Stimulated activated CD4-positive, alpha-beta T cell treated with anti-CD3 and anti-CD28 coated beads, Interleukin-2, amount 100 ng/mL, for 48 hours (primary cell): ENCODE results near the gene CDC25B.

Experiments
- DNase-seq, 2 donors: peaks; one replicate each; pipeline ENCODE4 v3.0.0-alpha.2; 2020

The CDC25B gene

GRCh38 chr20:3795511-3796468 is at the start of gene CDC25B:
CDC25B (plus strand) TSS chr20:3796310; CDS start chr20:3796532, 222 bp downstream.
- peak; percentile 82 to 87 for DNase-seq

DNA sequence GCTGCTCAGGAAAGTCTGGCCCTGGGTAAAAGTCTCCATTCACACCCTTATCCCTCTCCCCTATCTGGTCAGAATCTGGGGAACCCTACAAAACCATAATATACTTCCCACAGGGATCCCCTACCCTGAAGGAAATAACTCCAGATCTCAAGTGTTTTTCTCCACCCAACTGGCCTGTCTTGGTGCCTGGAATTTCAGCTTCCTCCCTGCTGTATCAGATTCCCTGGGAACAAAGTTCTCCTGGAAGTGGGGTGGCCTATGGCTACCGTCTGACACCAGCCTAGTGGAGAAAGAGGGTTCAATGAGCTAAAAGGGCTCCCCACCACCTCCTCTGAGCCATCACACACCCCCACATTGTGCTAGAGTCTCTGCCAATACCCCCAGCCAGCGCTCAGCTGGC is 48.6 kb upstream of the CDC25B start:
- DNase-seq = no peak

DNA sequence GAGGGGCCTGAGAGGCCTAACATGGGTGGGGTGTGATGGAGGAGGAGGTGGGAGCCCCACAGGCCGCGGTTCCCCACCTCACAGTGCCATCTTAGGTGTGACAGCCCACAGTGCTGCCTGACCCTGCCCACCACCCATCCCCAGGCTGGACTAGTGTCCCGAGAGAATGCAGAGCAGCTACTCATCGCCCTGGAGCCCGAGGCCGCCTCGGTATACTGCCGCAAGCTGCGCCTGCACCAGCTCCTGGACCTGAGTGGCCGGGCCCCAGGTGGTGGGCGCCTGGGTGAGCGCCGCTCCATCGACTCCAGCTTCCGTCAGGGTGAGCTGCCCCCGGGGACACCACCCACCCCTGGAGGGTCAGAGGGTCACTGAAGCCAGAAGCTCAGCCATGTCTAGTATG is 48.0 kb upstream of the CDC25B start:
- no peak for DNase-seq

DNA sequence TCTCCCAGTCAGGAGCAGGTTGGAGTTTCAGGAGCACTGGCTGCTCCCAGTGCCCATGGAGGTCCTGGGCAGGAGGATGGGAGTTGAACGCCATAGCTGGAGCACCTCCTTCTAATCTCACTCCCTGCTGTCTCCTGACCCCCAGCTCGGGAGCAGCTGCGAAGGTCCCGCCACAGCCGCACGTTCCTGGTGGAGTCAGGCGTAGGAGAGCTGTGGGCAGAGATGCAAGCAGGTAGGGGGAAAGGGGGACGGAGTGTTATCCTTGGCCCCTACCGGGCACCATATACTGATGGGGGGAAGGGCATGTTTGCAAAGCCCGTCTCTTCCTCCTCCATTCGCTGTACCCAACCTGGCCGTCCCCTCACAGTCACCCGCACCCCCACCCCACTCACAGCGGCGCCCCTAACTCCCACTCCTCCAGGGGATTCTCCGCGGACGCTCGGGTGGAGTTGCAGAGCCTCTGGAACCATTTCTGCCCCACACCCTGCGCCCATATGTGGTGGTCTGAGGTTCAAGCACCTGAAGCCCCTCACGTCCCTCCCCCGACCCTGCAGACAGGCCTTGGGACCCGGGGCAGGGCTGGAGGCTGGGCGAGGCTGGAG is 46.9 kb upstream of the CDC25B start:
- DNase-seq = no peak

DNA sequence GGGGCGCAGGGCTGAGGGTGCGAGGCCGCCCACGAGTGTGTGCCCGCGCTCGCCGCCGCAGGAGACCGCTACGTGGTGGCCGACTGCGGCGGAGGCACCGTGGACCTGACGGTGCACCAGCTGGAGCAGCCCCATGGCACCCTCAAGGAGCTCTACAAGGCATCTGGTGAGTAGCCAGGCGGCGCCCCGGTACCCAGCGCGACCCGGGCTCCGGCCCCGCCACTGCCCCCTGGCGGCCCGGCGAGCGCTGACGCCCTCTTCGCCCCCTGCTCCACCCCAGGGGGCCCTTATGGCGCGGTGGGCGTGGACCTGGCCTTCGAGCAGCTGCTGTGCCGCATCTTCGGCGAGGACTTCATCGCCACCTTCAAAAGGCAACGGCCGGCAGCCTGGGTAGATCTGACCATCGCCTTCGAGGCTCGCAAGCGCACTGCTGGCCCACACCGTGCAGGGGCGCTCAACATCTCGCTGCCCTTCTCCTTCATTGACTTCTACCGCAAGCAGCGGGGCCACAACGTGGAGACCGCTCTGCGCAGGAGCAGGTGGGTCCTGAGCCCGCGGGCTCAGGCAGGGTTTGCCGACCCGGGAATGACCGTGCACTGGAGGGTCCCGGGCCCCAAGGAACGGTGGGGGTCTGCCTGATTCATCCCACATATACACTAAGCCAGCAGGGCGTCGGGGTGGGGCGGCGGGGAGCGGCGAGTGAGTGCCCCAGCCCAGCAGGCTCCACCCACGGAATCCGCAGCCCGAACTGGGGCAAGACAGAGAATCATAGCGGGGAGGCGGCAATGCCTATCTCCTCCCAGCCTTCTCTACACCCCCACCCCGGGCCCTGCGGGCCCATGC is 46.2 kb upstream of the CDC25B start:
- DNase-seq = peak; percentile 39 to 51

DNA sequence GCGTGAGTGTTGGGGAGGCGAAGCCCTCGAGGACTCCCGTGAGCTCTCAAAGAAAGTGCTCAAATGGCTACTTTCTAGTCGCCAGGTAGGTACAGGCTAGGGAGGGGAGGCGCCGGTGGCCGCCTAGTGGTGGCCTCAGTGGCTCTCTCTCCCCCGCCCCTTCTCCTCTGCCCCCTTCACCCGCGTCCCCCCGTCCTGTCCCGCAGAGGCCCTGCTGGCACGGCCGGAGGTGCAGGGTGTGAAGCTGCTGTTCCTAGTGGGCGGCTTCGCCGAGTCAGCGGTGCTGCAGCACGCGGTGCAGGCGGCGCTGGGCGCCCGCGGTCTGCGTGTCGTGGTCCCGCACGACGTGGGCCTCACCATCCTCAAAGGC is 44.8 kb upstream of the CDC25B start:
- no peak for DNase-seq

GRCh38 chr20:3751675-3752385 is 44.3 kb upstream of the CDC25B start:
- DNase-seq = peak; percentile 44 to 54

DNA sequence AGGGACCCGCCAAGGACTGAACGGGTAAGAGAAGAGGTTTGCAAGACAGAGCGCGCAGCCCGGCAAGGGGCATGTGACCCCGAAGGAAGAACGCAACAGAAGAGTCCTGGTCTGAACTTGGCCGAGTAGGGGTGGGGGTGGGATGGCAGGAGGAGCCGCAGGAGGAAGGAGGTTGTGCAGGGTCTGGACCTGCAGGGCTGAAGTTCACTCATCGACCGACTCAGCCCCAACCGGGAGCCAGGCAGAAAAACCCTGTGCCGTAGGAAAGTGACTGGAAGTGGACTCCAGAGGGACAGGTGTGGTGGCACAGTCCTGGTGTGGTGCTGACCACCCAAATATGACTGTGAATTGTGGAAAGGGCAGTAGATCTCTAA is 43.7 kb upstream of the CDC25B start:
- no peak for DNase-seq

DNA sequence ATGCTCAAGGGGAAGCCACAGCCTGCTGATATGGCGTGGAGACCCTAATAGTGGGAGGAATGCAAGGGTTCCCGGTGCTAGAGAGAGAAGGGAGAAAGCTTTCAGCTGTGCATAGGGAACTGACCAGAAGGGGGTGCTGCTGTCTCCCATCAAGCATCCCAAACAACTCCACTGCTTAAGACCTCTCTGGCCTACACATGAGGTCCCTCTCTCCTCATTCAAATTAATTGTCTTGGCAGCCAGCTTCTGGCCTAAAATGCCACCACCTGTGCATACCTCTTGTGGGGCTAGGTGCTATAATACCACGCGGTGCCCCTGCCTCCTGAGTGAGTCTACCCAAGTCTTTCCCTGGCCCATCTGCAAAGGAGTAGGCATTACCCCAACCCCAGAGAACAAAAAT is 43.0 kb upstream of the CDC25B start:
- DNase-seq = peak; percentile 55 to 58

DNA sequence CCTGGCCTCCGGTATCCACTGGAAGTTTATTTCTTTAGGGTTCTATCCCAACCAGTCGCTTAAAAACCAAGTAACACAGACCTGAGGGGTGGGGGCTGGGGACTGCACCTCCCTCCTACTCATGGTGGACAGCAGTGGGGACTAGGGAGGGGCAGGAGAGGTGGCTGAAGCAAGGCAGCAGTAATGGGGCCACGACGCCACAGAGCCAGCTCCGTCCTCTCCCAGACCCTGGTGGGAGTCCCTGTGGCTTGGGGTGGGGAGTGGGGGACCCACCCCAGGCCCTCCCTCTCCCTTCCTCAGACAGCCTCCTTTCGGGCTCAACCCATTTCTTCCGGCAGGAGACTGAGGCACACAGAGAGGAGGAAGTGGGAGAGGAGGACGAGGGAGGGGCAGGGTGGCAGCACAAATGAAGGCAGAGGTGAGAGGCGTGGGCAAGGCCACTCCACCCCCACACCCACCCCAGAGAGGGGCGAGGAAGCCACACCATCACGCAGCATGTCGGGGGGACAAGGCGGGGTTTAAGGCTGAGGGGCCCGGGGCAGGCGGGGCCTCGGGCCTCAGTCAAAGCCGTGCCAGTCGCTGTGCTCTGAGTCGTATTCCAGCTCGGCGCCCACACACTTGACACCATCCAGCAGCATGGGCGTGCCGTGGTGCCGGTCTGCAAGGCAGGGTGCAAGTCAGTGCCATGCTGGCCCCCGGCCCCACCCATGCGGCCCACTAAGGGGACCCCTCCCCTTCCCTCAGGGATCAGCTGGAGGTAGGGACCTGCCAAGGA is 42.4 kb upstream of the CDC25B start:
- DNase-seq = no peak

- DNase-seq = no peak
These were observed 41.9 kb upstream of the CDC25B start for GRCh38 chr20:3754276-3754630.

DNA sequence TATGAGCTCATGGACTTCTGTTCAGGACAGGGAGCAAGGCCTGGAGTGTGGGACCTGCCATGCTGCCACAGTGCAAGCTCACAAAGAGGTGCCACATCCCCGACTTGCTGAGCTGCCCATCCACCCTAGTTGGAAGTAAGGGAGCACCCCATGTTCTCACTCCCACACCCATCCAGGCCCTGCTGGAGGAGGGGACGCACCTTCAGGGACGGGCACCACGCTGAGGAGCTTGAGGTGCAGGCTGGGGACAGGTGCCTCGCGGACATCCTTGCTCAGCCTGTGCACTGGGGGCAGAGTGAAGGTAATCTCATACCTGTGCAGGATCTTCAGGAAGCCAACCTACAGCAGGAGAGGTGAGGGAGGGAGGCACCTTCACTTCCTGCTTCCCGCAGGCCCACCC is 40.8 kb upstream of the CDC25B start:
- no peak for DNase-seq

DNA sequence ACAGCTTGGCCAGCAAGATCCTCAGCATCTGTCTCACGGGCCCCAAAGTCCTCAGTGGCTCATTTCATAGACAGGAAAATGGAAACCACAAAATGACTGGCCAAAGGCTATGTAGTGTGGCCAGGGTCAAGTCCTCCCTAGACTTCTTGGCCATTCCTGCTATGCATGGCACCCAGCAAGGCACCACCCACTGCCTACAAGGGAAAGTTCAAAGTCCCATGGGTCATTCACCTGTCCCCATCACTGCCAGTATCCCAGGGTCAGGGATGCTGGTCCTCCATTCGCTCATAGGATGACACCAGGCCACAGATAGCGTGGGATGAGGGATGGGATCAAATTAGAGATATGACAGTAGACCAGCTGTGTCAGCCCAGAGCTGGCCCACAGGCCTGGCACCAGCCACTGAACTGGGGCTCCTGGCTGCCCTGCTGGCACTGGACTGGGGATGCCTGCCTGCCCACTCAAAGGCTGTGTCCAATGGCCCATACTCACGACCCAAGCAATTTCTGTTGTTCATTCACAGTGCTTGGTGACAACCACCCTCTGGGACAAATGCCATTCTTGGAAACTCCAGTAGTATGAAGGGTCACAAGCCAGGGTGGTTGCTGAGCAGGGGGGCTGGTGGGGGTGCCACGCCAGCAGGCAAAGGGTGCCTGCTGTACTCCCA is 40.2 kb upstream of the CDC25B start:
- no peak for DNase-seq

DNA sequence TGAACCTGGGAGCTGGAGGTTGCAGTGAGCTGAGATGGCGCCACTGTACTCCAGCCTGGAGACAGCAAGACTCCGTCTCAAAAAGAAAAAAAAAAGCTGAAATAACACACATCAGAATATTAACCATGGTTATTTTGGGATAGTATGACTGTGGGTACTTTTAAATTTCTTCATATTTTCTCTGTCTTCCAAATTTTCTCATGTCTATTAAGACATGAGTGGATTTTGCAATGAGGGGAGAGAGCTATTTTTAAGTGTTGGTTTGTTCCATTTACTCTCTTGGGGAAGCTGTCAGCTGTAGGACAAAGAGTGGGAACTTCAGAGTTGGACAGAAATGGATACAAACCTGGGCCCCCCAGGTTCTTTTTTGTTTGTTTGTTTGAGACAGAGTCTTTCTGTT is 38.8 kb upstream of the CDC25B start:
- DNase-seq = no peak

DNA sequence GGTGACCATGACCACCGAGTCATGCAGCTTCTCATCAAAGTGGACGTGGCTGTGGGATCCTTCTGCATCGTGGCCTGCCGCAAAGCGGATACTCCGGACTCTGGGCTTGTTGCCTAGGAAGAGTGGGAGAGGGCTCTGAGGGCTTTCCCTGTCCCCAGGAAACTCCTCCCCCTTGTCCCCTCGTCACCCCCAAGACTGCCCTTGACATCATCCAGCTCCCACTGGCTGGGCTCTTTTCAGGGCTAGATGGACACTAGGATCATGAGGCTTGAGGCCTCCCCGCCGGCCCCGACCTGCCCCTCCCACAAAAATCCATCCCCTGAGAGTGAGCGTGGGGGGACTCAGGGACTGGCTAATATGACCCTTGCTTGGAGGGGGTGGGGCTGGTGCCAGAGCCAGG is 37.5 kb upstream of the CDC25B start:
- DNase-seq = no peak

- no peak for DNase-seq
These were observed 36.7 kb upstream of the CDC25B start for GRCh38 chr20:3759316-3759823.

DNA sequence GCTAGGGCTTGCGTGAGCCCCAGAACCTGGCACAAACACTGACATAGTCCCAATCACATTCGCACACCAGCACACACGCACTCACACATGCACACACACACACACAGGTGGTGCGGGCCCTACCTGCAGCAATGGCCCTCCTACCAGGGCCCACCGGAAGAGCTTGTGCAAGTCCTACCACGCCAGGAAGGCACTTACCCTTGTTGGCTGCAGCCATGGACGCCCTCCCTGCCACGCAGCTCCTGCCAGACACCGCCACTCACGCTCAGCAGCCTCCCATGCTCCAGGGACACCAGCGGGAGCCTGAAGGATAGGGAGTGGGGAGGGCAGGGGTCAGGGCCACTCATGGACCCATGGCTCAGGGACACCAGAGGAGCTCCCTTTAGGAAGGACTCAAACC is 36.2 kb upstream of the CDC25B start:
- DNase-seq = no peak

DNA sequence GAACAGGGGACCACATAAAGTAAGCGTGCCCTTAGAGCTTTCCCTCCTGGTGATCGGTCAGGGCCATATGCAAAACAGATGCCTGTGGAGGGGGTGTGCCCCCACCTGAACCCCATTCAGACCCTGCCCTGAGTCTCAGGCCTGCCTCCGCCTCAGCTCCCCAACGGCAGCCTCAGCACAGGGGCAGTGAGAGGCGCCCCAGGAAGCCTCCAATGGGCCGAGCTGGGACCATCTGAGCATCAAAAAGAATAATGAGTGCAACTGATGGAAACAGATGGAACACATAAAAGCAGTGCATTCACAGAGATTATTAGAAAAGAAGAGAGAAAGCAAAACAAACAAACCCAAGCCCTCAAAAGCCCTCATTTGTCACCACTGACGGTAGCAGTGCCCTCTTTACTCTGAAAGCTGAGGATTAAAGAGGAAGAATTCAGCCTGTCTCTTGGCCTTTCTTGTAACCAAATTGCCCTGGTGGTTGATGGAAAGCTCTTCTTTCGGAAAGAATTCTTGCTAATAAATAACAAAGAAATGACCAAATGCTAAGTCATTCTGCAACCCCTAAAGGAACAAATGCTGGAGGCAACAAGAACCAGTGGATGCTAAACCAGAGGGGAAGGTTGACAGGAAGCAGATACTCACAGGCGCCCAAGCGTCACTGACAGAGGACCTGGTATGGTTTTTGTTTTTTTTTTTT is 35.3 kb upstream of the CDC25B start:
- DNase-seq = no peak

GRCh38 chr20:3763671-3764601 is 32.2 kb upstream of the CDC25B start:
- no peak for DNase-seq

- DNase-seq = no peak
These were observed 31.5 kb upstream of the CDC25B start for GRCh38 chr20:3764659-3765058.
